ENCODE measurements around the gene HPS4.

DNA sequence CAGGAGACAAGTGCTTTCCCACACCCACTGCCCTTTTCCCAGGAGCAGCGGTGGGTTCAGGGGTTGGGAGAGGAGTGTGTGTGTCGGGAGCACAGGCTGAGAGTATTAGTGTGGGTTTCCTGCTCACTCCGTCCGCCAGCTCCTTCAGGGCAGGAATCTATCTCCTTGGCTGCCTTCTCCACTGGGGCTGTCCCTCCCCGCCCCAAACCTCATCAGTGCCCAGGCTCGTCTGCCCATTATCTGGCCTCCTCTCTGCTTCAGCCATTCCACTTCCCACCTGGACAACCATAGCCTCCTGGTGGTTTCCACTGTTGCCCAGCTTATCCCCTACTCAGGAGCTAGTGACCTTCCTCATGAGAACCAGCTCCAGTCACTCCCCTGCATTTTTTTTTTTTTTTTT lies 34.6 kb downstream of the HPS4 start:
- TF ChIP-seq, protein P1, sequence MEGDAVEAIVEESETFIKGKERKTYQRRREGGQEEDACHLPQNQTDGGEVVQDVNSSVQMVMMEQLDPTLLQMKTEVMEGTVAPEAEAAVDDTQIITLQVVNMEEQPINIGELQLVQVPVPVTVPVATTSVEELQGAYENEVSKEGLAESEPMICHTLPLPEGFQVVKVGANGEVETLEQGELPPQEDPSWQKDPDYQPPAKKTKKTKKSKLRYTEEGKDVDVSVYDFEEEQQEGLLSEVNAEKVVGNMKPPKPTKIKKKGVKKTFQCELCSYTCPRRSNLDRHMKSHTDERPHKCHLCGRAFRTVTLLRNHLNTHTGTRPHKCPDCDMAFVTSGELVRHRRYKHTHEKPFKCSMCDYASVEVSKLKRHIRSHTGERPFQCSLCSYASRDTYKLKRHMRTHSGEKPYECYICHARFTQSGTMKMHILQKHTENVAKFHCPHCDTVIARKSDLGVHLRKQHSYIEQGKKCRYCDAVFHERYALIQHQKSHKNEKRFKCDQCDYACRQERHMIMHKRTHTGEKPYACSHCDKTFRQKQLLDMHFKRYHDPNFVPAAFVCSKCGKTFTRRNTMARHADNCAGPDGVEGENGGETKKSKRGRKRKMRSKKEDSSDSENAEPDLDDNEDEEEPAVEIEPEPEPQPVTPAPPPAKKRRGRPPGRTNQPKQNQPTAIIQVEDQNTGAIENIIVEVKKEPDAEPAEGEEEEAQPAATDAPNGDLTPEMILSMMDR (IDR thresholded peaks at IDR 0.05) = no peak
- no peak for TF ChIP-seq POLR2A (IDR thresholded peaks at IDR 0.05)
- no peak for TF ChIP-seq EP300 (IDR thresholded peaks at IDR 0.05)
